ENCODE measurements around the gene PLET1. TPM values are rescaled to one million over a fixed set of nuclear protein-coding genes. Genes with fewer than 3 reads are reported as not detected.

The PLET1 gene
- total and polyA plus RNA-seq, 2 donors (not counting 3 experiments of a cell fraction or from before 2014, with no cell fraction given) = not detected

- Histone ChIP-seq H3K4me3 (replicated peaks in 1 of 3; ENCODE audit: insufficient read depth in 1 of 3, low read depth in 1 of 3, low read length in 3 of 3) (no peak overlapping the region), H3K9me3 (replicated peaks; ENCODE audit: control insufficient read depth, insufficient read depth, low read length) (no peaks in the 10 kb centered on the region), H3K36me3 (ENCODE audit: control insufficient read depth in 2 of 2, extremely low read depth in 1 of 2, insufficient read depth in 2 of 2, low read length in 2 of 2) (no peaks in the 10 kb centered on the region), H3K9me1 (replicated peaks; ENCODE audit: control insufficient read depth, extremely low read depth, insufficient read depth, low read length) (no peaks in the 10 kb centered on the region), H4K20me1 (replicated peaks; ENCODE audit: control insufficient read depth, extremely low read depth, insufficient read depth, low read length) (no peaks in the 10 kb centered on the region), H2AFZ (ENCODE audit: low read depth, low read length) (no peak overlapping the region), H3K79me2 (ENCODE audit: control insufficient read depth, insufficient read depth, low read length) (no peaks in the 10 kb centered on the region), H3K9ac (replicated peaks; ENCODE audit: extremely low read depth, insufficient read depth, low read length) (no peak overlapping the region), H3K27ac (ENCODE audit: insufficient read depth, low read depth, low read length) (no peak overlapping the region), H3K4me1 (ENCODE audit: control insufficient read depth, extremely low read depth, insufficient read depth, low read length) (no peaks in the 10 kb centered on the region), H3K27me3 (ENCODE audit: control insufficient read depth in 2 of 2, insufficient read depth in 2 of 2, low read length in 2 of 2) (peaks cover 0 to 7% of the 10 kb centered on the region in 2 experiments), H3K4me2 (ENCODE audit: insufficient read depth, low read length) (no peak overlapping the region)
- CTCF ChIA-PET = interaction anchor here (1.2 kb wide), 1 partner anchor 11 kb away, joined by 5 read pairs; no protein-coding TSS in a partner anchor
- POLR2A ChIA-PET = no interaction called here
- intact Hi-C loops (cut with micrococcal nuclease) (no loop called here), dilution Hi-C loops (cut with MboI; ENCODE audit: extremely low pct_ligation_motif_present, low sequenced_read_pairs) (no loop called here)
- no TSS peak for BruUV-seq (replicated peaks)
- TF ChIP-seq GATA2 (IDR thresholded peaks at IDR 0.05; ENCODE audit: insufficient read depth, insufficient read length, low read depth, low read length) (no peak), MAX (IDR thresholded peaks at IDR 0.05; ENCODE audit: insufficient read depth, insufficient read length) (no peak), POLR2A (IDR thresholded peaks at IDR 0.05; ENCODE audit: low read depth, low read length) (no peak), JUN (IDR thresholded peaks at IDR 0.05; ENCODE audit: borderline replicate concordance, insufficient read depth, insufficient read length, low read depth) (no peak), POLR2AphosphoS5 (IDR thresholded peaks at IDR 0.05; ENCODE audit: insufficient read depth, low read depth, low read length) (no peak), FOS (IDR thresholded peaks at IDR 0.05; ENCODE audit: borderline replicate concordance, insufficient read depth, low read length) (no peak), CTCF (IDR thresholded peaks at IDR 0.05; ENCODE audit: extremely low read depth in 1 of 2, insufficient read depth in 1 of 2, low read depth in 1 of 2, low read length in 2 of 2) (no peak), MYC (IDR thresholded peaks at IDR 0.05; ENCODE audit: low read depth, low read length) (no peak), EZH2 (IDR thresholded peaks at IDR 0.05; ENCODE audit: borderline replicate concordance, low read depth, low read length, severe bottlenecking) (no peak)
- FAIRE-seq (no peak), DNase-seq (ENCODE audit: low read depth, low spot score) (no peak)
These were observed 5.2 kb upstream of the PLET1 start for GRCh38 chr11:112265659-112266409.

All from endothelial cell of umbilical vein (primary cell).